Superior temporal gyrus (tissue), 1 donor: ENCODE measurements around the gene SFTA2.
"Not testable (repeated sequence)": the region's sequence is repeated elsewhere in the genome, so short reads cannot be mapped to it uniquely, and the experiment has no call there.

Experiments used
- DNase-seq: peaks from one replicate; pipeline ENCODE4 v3.0.0-alpha.2; 2016; ENCODE audit errors: extremely low spot score

Gene SFTA2

DNA sequence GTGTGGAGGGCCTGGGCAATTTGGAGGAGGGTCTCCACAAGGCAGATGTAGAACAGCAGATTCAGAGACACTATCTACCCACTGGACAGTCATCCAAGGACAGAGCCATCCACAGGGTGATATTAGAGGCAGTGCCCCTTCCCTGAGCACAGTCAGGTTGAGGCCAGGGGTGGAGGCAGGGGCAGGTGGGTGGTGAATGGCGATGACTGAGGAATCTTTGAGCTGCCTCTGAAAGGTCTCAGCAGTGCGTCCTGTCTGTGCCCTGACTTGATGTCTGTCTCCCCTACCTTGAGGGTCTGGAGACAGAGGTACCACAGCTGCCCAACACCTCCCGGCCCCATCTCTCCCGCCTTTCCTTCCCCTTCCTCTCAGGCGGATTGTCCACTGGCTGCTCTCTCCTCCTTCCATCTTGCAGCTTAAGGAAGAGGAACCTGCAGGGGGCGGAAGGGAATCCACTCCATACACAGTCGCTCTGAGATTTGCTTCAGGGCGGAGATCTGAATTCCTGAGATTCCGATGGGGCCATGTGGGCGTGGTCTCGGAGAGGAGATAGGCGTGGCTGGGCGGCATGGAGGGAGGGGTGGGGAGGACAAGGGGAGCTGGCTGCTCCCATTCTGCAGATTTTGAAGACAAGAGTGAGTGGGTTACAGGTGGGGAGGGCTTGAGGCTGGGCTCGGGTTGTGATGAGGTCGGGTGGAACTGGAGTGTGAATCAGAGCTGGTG, 10.5 kb upstream of the SFTA2 start:
- no peak for DNase-seq

GRCh38 chr6:30940361-30940986, 8.5 kb upstream of the SFTA2 start, which contains the start of gene MUCL3:
Gene MUCL3 (plus strand): TSS chr6:30940973. CDS start chr6:30941000, 27 bp downstream.
- DNase-seq, result no peak

GRCh38 chr6:30939473-30939872, 7.5 kb upstream of the SFTA2 start:
- no peak for DNase-seq

DNA sequence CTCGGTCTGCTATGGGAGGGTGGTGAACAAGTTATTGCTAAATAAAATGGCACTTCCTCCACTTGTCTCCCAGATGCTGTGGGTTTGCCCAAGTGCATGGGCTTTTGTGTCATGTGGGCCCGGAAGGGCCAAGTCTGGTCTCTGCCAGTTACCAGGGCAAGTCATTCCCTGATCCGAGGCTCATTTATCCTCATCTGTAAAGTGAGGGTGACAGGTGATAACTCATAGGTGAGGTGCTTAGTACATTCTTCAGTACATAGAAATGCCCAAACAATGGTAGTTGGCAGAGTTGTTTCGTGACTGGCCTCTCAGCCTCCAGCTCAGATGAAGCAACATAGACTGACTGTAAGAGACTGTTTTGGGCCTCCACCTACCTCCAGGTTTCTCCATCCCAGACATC, 6.8 kb upstream of the SFTA2 start:
- no peak for DNase-seq

DNA sequence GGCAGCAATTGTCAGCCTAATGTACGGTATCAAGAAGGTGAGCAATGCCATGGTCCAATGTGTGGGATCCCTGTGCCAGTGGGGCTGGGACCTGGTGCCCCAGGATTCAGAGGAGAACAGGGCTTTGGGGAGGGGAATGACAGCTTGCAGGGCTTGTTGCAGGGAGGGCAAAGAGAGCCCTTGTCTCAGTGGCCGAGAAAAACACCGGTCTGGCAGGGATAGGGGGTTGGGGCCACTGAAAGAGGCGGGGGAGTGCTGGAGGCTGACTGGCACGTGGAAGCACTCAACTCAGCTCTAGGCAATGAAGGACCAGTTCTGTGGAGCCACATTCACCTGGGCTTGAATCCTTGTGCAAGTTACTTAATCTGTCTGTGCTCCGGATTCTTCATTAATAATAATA, 5.3 kb upstream of the SFTA2 start:
- DNase-seq, result no peak

GRCh38 chr6:30935018-30935417, 3.0 kb upstream of the SFTA2 start:
- no peak for DNase-seq

- no peak for DNase-seq
These were observed 845 bp upstream of the SFTA2 start for GRCh38 chr6:30932665-30933365.

DNA sequence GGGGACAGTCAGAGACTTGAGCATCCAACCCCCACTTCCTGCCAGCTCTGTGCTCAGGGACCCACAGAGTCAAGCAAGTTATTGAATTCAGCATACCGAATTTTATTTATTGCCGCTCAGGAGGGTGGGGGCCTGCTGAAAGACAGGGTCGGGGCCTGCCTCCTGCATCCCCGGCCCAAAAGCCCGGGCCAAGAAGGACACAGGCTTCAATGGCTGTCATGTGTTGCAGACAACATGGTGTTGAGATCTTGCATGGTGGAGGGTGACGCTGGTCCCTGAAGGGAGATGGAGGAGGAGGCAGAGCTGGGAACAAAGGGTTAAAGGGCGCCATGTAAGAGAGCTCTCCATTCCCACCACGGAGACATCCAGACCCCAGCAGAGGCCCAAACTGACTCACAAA, 698 bp downstream of the SFTA2 start:
- DNase-seq, result no peak

- no peak for DNase-seq
These were observed 1.5 kb downstream of the SFTA2 start for GRCh38 chr6:30930506-30930905.

GRCh38 chr6:30928677-30929076, 3.3 kb downstream of the SFTA2 start:
- DNase-seq, result no peak

- not testable (repeated sequence) for DNase-seq
These were observed 4.9 kb downstream of the SFTA2 start for GRCh38 chr6:30927080-30927479.

DNA sequence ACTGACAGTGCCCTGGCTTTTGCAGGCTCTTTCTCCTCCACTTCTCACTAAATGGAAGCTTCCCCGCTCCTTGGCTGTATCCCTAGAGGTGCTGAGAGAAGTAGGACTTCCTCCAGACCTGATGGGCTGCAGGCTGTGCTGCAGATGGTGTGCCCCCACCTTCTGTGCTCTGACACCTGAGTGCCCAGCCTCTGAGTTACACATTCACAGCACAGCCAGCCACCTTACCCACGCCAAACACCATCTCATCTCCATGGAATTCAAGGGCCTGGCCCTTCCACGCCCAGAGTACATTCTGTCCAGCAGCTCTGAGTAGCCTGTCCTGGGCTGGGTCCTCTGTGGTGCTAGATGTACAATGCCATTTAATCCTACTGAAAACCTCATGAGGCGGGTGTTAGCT, 5.3 kb downstream of the SFTA2 start:
- DNase-seq, result no peak

DNA sequence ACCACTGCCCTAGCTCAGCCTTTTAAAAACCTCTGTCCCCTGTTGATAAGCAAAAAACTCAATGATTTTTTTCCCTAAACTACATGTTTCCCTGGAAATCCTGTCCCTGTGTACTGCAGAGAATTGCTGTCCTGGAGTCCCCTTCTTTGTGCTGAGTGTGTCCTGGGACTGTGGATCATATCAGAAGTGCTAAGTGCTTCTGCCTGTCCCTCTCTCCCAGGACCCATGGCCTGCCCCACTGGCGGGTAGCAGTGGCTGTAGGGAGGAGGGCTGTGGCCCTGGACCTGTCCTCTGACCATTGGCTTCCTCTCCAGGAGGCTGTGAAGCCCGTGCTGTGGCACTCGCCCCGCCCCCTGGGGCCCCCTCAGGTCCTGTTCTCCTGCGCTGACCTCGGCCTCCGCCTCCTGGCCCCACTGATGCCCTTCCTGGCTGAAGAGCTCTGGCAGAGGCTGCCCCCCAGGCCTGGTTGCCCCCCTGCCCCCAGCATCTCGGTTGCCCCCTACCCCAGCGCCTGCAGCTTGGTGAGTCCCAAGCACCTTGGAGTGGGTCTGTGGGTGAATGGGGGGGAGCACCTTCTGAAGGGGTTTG, 7.8 kb downstream of the SFTA2 start:
- not testable (repeated sequence) for DNase-seq

- DNase-seq, result no peak
These were observed 9.5 kb downstream of the SFTA2 start for GRCh38 chr6:30922447-30922852.

- no peak for DNase-seq
These were observed 13.3 kb downstream of the SFTA2 start for GRCh38 chr6:30918670-30919069.

GRCh38 chr6:30917487-30917886, 14.5 kb downstream of the SFTA2 start:
- no peak for DNase-seq

- DNase-seq, result no peak
These were observed 14.9 kb downstream of the SFTA2 start for GRCh38 chr6:30917041-30917440.

- peak; percentile 90 for DNase-seq
These were observed 16.4 kb downstream of the SFTA2 start for GRCh38 chr6:30915591-30915946.

DNA sequence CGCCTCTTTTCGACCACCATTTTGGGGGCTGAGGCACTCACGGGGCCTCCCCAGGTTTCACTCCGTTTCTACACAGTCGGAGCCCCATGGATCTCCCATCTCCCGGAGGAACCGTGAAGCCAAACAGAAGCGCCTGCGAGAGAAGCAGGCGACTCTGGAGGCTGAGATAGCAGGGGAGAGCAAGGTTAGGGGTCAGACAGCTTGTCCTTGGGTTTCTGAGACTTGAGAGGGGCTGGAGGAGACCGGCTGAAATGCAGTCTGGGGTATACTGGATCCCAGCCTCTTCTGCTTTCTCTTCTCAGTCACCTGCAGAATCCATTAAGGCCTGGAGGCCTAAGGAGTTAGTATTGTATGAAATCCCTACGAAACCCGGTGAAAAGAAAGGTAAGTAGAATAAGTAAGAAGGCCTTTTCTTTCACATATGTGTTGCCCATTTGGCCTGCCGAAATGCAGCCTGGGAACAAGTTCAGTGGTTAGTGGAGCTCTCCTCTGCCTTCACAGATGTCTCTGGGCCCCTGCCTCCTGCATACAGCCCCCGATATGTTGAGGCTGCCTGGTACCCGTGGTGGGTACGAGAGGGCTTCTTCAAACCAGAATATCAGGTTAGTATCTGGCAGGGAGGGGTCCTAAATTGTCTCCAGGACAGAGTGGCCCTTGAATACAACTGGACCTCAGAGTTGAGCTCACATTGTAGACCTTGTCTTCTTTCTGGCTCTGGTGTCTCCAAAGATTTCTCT, 16.9 kb downstream of the SFTA2 start:
- DNase-seq, result no peak

DNA sequence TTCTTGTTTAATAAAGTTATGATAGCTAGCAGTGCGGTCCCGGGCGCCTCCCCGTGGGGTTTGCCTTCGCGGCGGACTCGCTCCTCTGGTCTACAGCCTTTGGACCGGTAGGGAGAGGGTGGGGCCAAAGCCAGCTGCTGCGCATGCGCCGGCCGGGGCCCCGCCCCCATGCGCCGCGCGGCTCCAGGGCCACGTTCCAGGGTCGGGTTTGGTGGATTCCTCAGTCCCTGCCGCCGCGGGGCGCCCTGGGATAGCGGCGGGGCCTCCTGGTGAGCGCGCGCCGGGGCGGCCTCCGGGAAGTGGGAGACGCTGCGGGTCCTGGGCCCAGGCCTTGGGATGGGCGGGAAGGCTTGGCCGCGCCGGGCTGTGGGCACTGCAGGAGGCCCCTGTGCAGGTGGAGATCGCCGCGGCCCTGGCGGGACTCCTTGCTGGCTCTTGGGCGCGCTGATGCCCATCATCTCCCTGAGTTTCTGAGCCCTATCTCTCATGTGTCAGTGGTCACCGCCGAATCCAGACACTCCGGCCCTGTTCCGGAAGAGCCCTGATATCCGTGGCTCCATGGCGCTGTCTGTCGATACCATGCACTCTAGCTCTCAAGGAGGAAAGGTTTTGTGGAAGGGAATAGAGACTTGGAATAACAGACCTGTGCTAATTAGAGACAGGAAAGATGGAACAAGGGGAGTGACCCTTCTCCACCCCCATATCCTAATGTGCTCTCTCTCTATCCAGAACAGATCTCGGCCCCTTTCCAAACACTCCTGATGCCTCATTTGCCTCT, 17.7 kb downstream of the SFTA2 start, which contains the start of gene VARS2:
Gene VARS2, plus strand, starts transcription at position 163 of the 778 bp plus-strand sequence. Its CDS starts 599 bp downstream, at position 762.
- peak; percentile 95 for DNase-seq

DNA sequence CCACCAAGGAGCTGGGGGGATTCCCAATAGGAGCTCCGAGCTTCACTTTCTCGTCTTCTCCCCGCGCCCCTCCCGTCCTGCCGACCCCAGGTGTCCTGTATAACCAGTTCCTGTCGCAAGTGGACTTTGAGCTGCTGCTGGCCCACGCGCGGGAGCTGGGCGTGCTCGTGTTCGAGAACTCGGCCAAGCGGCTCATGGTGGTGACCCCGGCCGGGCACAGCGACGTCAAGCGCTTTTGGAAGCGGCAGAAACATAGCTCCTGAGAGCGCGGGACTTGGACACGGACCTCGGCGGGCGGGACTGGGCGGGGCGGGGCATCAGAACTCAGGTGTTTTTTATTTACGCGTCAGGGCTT, 18.3 kb downstream of the SFTA2 start:
- DNase-seq, result peak; percentile 10
